ENCODE measurements around the gene RND3. TPM values are rescaled to one million over a fixed set of nuclear protein-coding genes. Genes with fewer than 3 reads are reported as not detected.

The RND3 gene
- total RNA-seq, 2 donors from 2014 or later, result 27.9 to 119 TPM

DNA sequence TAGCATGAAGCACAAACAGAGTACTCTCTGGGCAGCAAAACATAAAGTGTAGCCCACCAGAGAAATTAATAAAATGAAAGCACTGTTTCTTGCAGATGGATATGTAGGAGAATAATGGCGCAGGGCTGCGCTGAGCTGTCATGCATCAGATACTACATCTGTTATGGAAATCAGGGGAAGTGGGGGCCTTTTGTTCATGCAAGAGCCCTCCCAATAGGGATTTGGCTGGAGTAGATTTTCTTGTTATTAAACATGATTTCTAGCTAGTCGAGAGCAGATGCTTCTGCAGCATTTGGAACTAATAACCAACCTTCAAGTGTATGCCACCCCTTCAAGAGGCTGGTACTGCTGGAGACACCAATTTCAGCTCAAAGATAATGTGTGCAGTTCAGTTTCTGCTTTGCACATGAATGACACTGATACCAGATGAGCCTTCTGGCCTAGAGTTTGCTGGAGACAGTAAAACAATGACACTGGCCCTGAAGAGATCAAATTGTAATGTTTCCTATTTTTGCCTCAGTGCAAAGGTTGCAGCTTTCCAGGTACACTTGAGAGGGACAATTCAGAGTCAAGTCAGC, 58.0 kb downstream of the RND3 start:
- Histone ChIP-seq H3K9me3 (no peaks in the 10 kb centered on the region), H3K36me3 (no peaks in the 10 kb centered on the region), H3K4me3 (no peak overlapping the region), H3K4me1 (ENCODE audit: control insufficient read depth in 1 of 2, low read depth in 2 of 2) (no peaks in the 10 kb centered on the region), H3K27me3 (replicated peaks; ENCODE audit: insufficient read depth) (no peaks in the 10 kb centered on the region), H3K27ac (no peak overlapping the region)
- DNase-seq (ENCODE audit: low spot score), result no peak
- TF ChIP-seq CTCF (IDR thresholded peaks at IDR 0.05), result no peak
- no peak for ATAC-seq (ENCODE audit: insufficient number of reproducible peaks, low FRiP score, low read depth)

GRCh38 chr2:150428641-150429040, 58.8 kb downstream of the RND3 start:
- H3K9me3 ChIP-seq, result no peaks in the 10 kb centered on the region

DNA sequence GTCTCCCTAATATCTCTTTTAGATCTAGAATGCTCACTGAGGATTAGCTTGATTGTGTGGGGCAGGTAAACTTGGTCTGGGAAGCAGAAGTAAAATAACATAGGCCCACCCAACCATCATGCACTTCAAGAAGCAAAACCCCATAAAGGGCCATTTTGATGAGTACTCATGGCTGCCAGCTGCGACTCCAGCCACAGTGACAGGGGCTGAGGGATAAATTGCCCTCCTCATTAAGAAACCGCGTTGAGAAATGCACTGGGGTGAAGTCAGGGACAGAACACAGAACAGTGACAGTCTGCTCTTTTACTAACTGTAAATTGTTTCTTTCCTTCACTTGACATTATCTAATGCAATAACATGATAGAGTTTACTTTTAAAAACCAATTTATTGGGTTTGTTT, 60.2 kb downstream of the RND3 start:
- DNase-seq (ENCODE audit: low spot score) (no peak), ATAC-seq (ENCODE audit: insufficient number of reproducible peaks, low FRiP score, low read depth) (no peak)
- Histone ChIP-seq H3K4me1 (ENCODE audit: control insufficient read depth in 1 of 2, low read depth in 2 of 2) (no peaks in the 10 kb centered on the region), H3K27me3 (replicated peaks; ENCODE audit: insufficient read depth) (no peaks in the 10 kb centered on the region), H3K9me3 (no peaks in the 10 kb centered on the region), H3K27ac (no peak overlapping the region), H3K4me3 (no peak overlapping the region), H3K36me3 (no peaks in the 10 kb centered on the region)
- no peak for TF ChIP-seq CTCF (IDR thresholded peaks at IDR 0.05)

More at GRCh38 chr2:150428641-150429040, 58.8 kb downstream of the RND3 start:
- DNase-seq (ENCODE audit: low spot score) (no peak), ATAC-seq (ENCODE audit: insufficient number of reproducible peaks, low FRiP score, low read depth) (no peak)
- no peaks in the 10 kb centered on the region for H3K27me3 ChIP-seq (replicated peaks; ENCODE audit: insufficient read depth)
- H3K27ac ChIP-seq, result no peak overlapping the region
- no peaks in the 10 kb centered on the region for H3K4me1 ChIP-seq (ENCODE audit: control insufficient read depth in 1 of 2, low read depth in 2 of 2)
- no peak for TF ChIP-seq CTCF (IDR thresholded peaks at IDR 0.05)
- H3K4me3 ChIP-seq, result no peak overlapping the region
- H3K36me3 ChIP-seq, result no peaks in the 10 kb centered on the region

- H3K4me3 ChIP-seq, result no peak overlapping the region
- no peaks in the 10 kb centered on the region for H3K27me3 ChIP-seq (replicated peaks; ENCODE audit: insufficient read depth)
- H3K9me3 ChIP-seq, result no peaks in the 10 kb centered on the region
- no peak overlapping the region for H3K27ac ChIP-seq
- H3K36me3 ChIP-seq, result no peaks in the 10 kb centered on the region
- no peak for TF ChIP-seq CTCF (IDR thresholded peaks at IDR 0.05)
- no peaks in the 10 kb centered on the region for H3K4me1 ChIP-seq (ENCODE audit: control insufficient read depth in 1 of 2, low read depth in 2 of 2)
- DNase-seq (ENCODE audit: low spot score), result no peak
- ATAC-seq (ENCODE audit: insufficient number of reproducible peaks, low FRiP score, low read depth), result no peak
These were observed 60.7 kb downstream of the RND3 start for GRCh38 chr2:150426724-150427123.

DNA sequence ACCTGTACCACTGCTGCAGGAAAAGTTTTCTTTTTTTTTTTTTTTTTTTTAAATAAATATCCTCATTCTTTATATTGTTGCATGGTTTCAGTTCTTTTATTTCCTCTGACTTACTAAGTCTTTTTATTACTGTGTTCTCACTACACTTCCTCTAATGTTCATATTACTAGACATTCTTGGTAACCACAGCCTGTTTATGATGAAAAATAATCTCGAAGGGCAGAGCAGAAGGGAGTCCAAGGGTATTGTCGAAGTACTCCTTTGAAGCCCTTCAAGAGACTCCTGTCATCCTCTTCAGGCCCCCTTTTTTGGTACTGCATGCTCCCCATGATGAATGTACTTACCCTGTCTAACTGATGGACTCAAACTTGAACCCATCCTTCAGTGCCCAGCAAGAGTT, 61.2 kb downstream of the RND3 start:
- Histone ChIP-seq H3K27ac (no peak overlapping the region), H3K4me1 (ENCODE audit: control insufficient read depth in 1 of 2, low read depth in 2 of 2) (no peaks in the 10 kb centered on the region), H3K9me3 (no peaks in the 10 kb centered on the region), H3K4me3 (no peak overlapping the region), H3K27me3 (replicated peaks; ENCODE audit: insufficient read depth) (no peaks in the 10 kb centered on the region), H3K36me3 (no peaks in the 10 kb centered on the region)
- no peak for TF ChIP-seq CTCF (IDR thresholded peaks at IDR 0.05)
- DNase-seq (ENCODE audit: low spot score) (no peak), ATAC-seq (ENCODE audit: insufficient number of reproducible peaks, low FRiP score, low read depth) (no peak)
